ENCODE data around the gene YIPF5.

YIPF5 gene

DNA sequence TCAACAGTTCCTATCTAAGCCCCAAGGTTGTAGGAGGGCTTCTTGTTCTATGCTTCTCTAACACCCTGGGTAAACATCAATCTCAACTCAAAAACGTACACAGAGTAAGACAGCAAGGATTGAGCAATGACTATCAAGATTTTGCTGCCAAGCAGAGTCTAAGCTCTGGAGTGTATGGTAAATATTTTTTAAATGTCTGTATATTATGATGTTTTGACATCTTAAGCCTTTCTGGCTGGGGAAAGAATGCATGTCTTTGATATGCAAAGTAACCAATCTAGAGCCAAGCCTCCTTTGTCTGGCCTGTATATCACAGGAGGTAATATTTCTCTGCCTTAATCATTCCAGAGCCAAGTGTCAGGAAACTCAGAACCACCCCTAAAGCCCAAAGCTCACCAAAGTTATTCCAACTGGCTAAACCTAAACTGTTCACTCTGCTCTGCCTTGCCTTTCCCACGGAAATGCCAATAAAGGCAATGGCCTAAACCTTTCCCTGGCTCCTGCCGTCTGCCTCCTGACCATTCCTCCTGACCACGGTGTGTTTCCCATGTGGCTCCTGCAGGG, 45.2 kb downstream of the YIPF5 start:
- DNase-seq (ENCODE audit: low read depth in 2 of 2), result no peak

DNA sequence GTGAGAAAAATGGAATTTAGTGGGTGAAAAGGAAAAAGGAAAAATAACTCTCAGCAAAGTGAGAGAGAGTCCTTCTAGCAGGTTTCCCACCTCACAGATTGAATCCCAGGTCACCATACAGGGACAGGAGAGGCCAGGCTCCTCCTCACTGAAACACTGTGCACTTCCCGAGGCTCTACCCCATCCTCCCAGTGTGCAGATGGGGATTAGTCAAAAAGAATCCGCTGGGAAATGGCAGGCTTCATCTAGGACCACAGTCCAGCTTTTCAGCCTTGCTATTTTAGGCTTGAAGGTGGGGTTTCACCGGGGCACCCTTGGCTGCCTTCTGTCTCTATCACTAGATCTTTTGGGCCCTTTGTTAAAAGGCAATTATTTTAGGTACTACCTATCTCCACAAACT, 47.8 kb downstream of the YIPF5 start:
- DNase-seq (ENCODE audit: low read depth in 2 of 2), result no peak

GRCh38 chr5:144122081-144122480, 48.4 kb downstream of the YIPF5 start:
- DNase-seq (ENCODE audit: low read depth in 2 of 2), result no peak

DNA sequence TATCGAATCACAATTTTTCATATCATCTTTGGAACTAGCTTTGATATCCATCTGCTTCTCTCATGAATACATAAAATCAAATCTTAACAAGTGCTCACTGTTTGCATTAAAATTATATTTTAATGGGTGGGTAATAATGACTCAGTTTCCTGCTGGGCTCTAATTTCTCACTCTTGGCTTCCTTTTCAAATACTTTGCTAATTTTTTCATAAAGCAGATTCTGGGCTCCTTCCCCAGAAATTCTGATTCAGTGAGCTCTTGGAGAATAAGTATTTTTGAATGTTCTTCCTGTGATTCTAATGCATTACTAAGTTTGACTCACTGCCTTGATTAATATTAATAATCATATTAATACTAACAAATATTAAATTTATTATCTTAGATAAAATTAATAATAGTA, 48.9 kb downstream of the YIPF5 start:
- no peak for DNase-seq (ENCODE audit: low read depth in 2 of 2)

DNA sequence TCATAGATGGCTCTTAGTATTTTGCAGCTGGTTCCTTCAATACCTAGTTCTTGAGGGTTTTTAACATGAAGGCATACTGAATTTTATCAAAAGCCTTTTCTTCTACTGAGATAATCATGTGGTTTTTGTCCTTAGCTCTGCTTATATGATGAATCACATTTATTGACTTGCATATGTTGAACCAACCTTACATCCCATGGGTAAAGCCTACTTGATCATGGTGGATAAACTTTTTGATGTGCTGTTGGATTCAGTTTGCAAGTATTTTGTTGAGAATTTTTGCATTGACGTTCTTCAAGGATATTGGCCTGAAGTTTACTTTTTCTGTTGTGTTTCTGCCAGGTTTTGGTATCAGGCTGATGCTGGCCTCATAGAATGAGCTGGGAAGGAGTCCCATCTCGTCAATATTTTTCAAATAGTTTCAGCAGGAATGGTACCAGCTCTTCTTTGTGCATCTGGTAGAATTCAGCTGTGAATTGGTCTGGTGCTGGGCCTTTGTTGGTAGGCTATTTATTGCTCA, 49.7 kb downstream of the YIPF5 start:
- DNase-seq (ENCODE audit: low read depth in 2 of 2), result no peak

- no peak for DNase-seq (ENCODE audit: low read depth in 2 of 2)
Measured at GRCh38 chr5:144117412-144117811, 53.0 kb downstream of the YIPF5 start.

DNA sequence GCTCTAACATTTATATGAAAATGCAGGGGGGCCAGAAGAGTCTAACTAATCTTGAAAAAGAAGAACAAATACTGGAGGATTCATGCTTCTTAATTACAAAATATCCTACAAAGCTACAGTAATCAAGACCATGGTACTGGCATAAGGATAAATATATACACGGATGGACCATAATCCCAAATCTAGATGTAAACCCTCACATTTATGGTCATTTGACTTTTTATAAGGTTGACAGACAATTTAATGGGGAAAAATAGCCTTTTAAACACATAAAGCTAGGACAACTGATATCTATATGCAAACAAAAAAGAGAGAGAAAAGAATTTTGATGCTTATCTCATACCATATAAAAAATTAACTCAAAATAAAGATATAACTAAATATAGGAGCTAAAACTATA, 55.9 kb downstream of the YIPF5 start:
- DNase-seq (ENCODE audit: low read depth in 2 of 2), result no peak
